ENCODE measurements around the gene SHLD1.

Gene SHLD1

GRCh38 chr20:5807431-5807830 lies 57.2 kb downstream of the SHLD1 start:
- no peak overlapping the region for H3K27ac ChIP-seq
- TF ChIP-seq, protein P1, sequence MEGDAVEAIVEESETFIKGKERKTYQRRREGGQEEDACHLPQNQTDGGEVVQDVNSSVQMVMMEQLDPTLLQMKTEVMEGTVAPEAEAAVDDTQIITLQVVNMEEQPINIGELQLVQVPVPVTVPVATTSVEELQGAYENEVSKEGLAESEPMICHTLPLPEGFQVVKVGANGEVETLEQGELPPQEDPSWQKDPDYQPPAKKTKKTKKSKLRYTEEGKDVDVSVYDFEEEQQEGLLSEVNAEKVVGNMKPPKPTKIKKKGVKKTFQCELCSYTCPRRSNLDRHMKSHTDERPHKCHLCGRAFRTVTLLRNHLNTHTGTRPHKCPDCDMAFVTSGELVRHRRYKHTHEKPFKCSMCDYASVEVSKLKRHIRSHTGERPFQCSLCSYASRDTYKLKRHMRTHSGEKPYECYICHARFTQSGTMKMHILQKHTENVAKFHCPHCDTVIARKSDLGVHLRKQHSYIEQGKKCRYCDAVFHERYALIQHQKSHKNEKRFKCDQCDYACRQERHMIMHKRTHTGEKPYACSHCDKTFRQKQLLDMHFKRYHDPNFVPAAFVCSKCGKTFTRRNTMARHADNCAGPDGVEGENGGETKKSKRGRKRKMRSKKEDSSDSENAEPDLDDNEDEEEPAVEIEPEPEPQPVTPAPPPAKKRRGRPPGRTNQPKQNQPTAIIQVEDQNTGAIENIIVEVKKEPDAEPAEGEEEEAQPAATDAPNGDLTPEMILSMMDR (IDR thresholded peaks at IDR 0.05), result no peak
- no peaks in the 10 kb centered on the region for H3K36me3 ChIP-seq
- intact Hi-C loops (cut with DNase I; ENCODE audit: low total_unique reads), result no loop called here
- no peaks in the 10 kb centered on the region for H3K27me3 ChIP-seq
- DNase-seq, result no peak
- no peaks in the 10 kb centered on the region for H3K9me3 ChIP-seq
- no peak overlapping the region for H3K4me3 ChIP-seq
- H3K4me1 ChIP-seq, result no peaks in the 10 kb centered on the region

GRCh38 chr20:5808901-5809300 lies 58.7 kb downstream of the SHLD1 start:
- Histone ChIP-seq H3K36me3 (no peaks in the 10 kb centered on the region), H3K9me3 (no peaks in the 10 kb centered on the region), H3K27ac (no peak overlapping the region), H3K27me3 (no peaks in the 10 kb centered on the region), H3K4me1 (no peaks in the 10 kb centered on the region), H3K4me3 (no peak overlapping the region)
- DNase-seq, result no peak
- intact Hi-C loops (cut with DNase I; ENCODE audit: low total_unique reads), result no loop called here
- TF ChIP-seq, protein P1 (IDR thresholded peaks at IDR 0.05), result no peak

GRCh38 chr20:5809495-5809894 lies 59.3 kb downstream of the SHLD1 start:
- TF ChIP-seq, protein P1 (IDR thresholded peaks at IDR 0.05), result no peak
- Histone ChIP-seq H3K27ac (no peak overlapping the region), H3K4me1 (no peaks in the 10 kb centered on the region), H3K9me3 (no peaks in the 10 kb centered on the region), H3K4me3 (no peak overlapping the region), H3K36me3 (no peaks in the 10 kb centered on the region), H3K27me3 (no peaks in the 10 kb centered on the region)
- intact Hi-C loops (cut with DNase I; ENCODE audit: low total_unique reads), result no loop called here
- DNase-seq, result no peak

GRCh38 chr20:5810800-5811422 lies 60.7 kb downstream of the SHLD1 start:
- intact Hi-C loops (cut with DNase I; ENCODE audit: low total_unique reads), result no loop called here
- TF ChIP-seq, protein P1 (IDR thresholded peaks at IDR 0.05), result no peak
- Histone ChIP-seq H3K4me3 (no peak overlapping the region), H3K27me3 (no peaks in the 10 kb centered on the region), H3K4me1 (no peaks in the 10 kb centered on the region), H3K9me3 (no peaks in the 10 kb centered on the region), H3K36me3 (no peaks in the 10 kb centered on the region), H3K27ac (no peak overlapping the region)
- no peak for DNase-seq

GRCh38 chr20:5811746-5812145 lies 61.5 kb downstream of the SHLD1 start:
- no peak for DNase-seq
- intact Hi-C loops (cut with DNase I; ENCODE audit: low total_unique reads), result no loop called here
- H3K36me3 ChIP-seq, result no peaks in the 10 kb centered on the region
- H3K9me3 ChIP-seq, result no peaks in the 10 kb centered on the region
- no peak overlapping the region for H3K27ac ChIP-seq
- no peaks in the 10 kb centered on the region for H3K4me1 ChIP-seq
- TF ChIP-seq, protein P1 (IDR thresholded peaks at IDR 0.05), result no peak
- H3K27me3 ChIP-seq, result no peaks in the 10 kb centered on the region
- no peak overlapping the region for H3K4me3 ChIP-seq

DNA sequence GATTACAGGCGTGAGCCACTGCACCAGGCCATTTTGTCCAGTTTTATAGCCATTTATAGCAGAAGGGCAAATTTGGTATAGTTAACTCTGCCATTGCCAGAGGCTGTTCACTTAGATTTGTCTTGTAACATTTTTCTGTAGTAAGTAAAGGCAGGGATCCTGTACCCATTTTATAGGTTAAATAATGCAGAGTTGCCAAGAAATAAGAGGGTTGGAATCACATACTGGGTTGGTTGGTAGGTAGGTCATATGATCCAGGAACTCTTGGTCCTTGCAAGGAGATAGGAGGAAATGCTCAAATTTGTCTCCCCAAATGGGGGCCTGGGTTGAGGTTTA lies 68.1 kb downstream of the SHLD1 start:
- Histone ChIP-seq H3K4me1 (no peaks in the 10 kb centered on the region), H3K27me3 (no peaks in the 10 kb centered on the region), H3K9me3 (no peaks in the 10 kb centered on the region), H3K27ac (no peak overlapping the region), H3K36me3 (no peaks in the 10 kb centered on the region), H3K4me3 (no peak overlapping the region)
- TF ChIP-seq, protein P1 (IDR thresholded peaks at IDR 0.05), result no peak
- DNase-seq, result no peak
- intact Hi-C loops (cut with DNase I; ENCODE audit: low total_unique reads), result no loop called here
